HG03095 (cell line): ENCODE data around the gene RET.

Experiments used
- ATAC-seq: cut with Tn5 transposase; IDR thresholded peaks from one replicate; pipeline ENCODE4 v1.9.1; 2021; ENCODE audit warnings: moderate library complexity; ENCODE audit not compliant: unreplicated experiment

RET gene

GRCh38 chr10:43160921-43161255 lies 84.0 kb downstream of the RET start:
- peak; percentile 75 for ATAC-seq

DNA sequence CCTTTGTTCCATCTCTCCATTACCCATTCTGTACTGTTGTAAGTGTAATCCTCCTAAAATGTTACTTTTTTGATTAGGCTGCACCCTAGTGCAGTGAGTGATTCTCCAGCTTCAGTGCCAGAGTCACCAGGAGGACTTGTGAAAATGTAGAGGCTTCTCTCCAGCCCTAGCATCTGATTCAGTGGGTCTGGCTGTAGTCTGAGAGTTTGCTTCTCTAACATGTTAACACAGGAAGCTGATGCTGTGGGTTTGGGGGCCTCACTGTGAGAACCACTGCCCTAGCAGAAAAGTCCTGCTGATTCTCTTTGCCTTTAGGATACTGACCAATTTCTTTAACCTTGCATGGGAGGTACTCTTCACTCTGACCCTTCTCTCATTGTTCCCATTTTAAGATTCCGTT lies 85.7 kb downstream of the RET start:
- ATAC-seq: no peak

- ATAC-seq: no peak
Measured at GRCh38 chr10:43166207-43166879, 89.5 kb downstream of the RET start.

DNA sequence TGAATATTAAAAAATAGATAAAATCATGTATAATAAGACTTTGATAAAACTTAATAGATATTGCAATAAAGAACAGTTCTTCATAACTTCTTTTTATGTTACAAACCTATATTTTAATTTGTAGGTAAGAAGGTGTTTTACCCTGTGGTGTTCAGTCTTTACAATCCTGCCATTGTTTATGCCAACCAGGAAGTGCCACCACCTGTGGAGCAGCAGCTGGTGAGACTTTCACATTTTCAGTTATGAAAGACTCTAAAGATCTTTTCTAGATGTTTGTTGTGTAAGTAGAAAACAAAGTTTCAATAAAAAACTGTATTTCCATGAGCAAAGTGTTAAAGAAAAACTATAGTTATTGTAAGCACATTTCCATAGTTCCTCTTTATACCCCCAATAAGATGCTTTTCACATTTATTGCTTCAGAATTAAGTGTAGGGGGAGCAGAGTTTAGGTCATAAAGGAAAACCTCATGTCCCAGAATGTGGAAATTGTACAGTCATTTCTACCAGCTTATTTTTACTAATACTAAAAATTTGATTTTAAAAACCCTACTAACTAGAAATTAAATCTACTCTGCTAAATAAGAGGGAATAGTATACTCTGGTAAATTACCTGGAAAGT lies 90.1 kb downstream of the RET start:
- no peak for ATAC-seq

DNA sequence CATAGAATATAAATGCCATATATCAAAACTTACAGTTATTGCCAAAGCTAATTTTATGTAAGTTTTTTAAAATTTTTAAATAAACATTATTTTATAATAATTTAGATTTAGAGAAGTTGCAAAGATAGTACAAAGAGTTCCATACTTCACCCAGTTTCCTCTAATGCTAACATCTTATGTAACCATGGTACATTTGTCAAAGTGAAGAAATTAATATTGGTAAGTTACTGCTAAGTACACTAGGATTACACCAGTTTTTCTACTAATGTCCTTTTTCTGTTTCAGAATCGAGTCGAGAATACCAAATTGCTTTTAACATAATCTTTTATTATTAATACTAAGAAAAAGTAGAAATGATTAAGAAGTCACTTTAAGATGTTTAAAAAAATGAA lies 90.6 kb downstream of the RET start:
- ATAC-seq: no peak

DNA sequence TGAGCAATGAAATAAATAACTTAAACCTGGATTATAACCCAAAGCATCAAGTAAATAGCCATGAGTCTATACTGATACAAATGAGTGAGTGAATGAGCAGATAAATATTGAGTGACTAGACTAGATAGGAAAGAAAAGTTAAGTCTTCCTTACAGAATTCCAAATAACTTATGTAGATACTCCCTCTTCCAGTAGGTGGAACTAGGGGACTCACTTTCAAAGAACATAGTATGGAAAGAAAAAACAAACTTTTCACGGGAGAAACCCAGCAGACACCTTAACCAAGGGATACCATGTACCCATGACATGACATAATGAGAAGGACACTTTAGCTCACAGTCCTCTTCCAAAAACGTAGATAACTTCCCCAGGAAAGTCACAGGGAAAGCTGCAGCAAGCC lies 93.6 kb downstream of the RET start:
- ATAC-seq: no peak

GRCh38 chr10:43172645-43173044 lies 95.8 kb downstream of the RET start:
- no peak for ATAC-seq

DNA sequence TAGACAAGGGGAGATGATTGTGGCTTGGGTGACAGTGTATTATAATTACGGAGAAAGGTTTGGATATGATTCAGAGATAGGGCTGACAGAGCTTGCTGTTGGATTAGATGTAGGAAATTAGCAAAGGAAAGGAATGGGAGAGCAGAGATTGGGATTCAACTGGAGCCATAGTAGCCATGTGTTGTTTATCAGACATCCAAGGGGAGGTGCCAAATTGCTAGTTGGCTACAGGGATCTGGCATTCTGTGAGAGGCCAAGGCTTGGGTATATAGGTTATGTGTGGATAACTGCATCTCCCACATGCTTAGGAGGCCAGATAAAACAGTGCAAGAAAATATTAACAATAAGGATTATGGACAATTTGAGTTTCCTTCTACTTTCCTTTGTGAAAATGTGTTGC lies 96.3 kb downstream of the RET start:
- ATAC-seq: no peak

GRCh38 chr10:43174969-43175368 lies 98.1 kb downstream of the RET start:
- no peak for ATAC-seq

- ATAC-seq: no peak
Measured at GRCh38 chr10:43176271-43176670, 99.4 kb downstream of the RET start.

GRCh38 chr10:43177595-43177994 lies 100.7 kb downstream of the RET start:
- ATAC-seq: no peak
